OCI-LY7 (cell line): Measurements from ENCODE around the gene JAKMIP2.

Experiments
- EZH2phosphoT487 ChIP-seq: fragments of 200-600 bp; sonication (generic); IDR thresholded peaks from 2 replicates; pipeline ENCODE4 v1.6.1; 2018; ENCODE audit warnings: low read depth, borderline replicate concordance, mild to moderate bottlenecking, mixed run types, antibody characterized with exemption, low read length, moderate library complexity, mixed read lengths
- TF ChIP-seq, protein P1 (sequence below): fragments of 200-600 bp; sonication (generic); conservative IDR thresholded peaks from 2 replicates; pipeline ENCODE4 v1.5.1; 2014; ENCODE audit warnings: mild to moderate bottlenecking, antibody characterized with exemption, low read length, moderate library complexity, mixed read lengths

DNA sequence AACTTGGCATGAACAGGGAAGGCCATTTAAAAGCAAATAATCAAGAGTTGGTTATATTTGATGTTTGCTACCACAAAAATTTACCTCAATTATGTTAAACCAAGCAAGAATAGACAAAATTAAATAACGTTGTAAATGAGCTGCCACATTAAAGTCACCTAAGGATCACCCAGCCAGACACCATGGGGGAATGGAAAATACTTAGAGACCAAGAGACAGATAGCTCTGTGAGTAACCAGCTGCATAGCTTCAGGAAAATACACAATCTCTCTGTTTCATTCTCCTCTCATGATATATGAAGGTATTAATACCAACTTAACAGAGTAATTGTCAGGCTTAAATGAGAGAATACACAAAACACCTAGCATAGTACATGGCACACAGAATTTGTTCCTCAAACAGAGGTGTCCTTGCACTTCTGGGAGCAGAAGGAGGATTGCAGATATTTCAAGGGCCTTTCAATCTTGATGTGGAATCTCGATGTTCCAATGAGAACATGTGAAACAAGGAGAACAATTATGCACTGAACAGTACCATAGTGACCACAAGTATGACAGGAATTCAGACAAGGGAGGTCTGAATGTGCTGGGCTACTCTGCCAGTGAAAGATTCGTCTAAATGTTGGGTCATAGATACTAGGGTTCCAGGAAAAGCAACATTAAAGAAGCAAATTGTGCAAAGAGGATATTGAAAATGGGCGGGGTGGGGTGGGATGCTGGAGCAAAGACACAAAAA is 18.6 kb downstream of the JAKMIP2 start:
- TF ChIP-seq, protein P1, sequence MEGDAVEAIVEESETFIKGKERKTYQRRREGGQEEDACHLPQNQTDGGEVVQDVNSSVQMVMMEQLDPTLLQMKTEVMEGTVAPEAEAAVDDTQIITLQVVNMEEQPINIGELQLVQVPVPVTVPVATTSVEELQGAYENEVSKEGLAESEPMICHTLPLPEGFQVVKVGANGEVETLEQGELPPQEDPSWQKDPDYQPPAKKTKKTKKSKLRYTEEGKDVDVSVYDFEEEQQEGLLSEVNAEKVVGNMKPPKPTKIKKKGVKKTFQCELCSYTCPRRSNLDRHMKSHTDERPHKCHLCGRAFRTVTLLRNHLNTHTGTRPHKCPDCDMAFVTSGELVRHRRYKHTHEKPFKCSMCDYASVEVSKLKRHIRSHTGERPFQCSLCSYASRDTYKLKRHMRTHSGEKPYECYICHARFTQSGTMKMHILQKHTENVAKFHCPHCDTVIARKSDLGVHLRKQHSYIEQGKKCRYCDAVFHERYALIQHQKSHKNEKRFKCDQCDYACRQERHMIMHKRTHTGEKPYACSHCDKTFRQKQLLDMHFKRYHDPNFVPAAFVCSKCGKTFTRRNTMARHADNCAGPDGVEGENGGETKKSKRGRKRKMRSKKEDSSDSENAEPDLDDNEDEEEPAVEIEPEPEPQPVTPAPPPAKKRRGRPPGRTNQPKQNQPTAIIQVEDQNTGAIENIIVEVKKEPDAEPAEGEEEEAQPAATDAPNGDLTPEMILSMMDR, result no peak
- no peak for TF ChIP-seq EZH2phosphoT487
